GM19238 (cell line): ENCODE data around the gene SOSTDC1.
A peak's percentile ranks its signal among the peaks of the same experiment; 100 is the strongest.

Experiments
- DNase-seq: peaks from one replicate; pipeline ENCODE4 v3.0.0; 2011; ENCODE audit warnings: low spot score; ENCODE audit not compliant: insufficient read length

The SOSTDC1 gene

DNA sequence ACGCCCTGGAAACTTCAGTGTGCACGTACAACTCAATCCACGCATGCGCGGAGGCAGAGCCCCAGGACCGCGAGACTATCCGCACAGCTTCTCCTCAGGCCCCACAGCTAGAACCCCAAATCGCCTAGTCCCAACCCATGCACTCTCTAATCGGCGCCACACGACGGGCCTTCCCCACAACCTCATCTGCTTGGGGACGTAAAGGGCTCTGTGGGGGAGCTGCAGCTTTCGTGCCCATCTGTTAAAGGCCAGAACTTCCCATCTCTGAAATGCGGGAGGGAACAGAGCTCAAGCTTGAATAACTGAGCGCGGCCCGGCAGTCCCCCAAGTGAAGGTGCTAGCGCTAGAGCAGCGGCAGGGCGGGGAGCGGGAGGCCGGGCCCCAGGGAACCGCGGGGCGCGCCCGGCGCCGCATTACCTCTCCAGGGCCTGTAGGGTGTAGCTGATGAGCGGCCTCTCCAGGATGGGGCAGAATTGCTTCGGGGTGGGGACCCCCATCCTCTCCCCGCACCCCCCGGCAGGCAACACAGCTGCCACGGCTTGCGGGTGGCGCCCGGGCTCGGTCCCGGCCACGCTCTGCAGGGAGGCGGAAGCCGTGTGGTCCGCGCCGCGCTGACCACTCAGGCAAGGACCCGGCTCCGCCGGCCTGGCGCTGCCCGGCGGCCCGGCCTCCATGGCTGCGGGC, 44.7 kb downstream of the SOSTDC1 start:
- peak; percentile 42 for DNase-seq

DNA sequence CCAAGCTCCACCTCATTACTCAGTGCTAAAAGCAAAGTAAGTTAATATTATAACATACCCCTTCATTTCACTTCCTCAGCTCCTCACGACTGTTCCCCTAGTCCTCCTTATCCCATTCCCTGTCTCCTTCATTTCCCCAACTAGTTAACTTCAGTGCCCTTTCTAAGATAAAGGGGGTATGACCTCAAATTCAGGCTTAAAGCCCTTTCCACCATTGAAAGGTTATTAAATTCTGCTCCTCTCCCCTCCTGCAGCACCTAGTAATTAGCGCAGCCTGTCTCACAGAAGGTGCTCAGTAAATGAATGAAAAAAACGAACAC, 45.2 kb downstream of the SOSTDC1 start:
- DNase-seq: no peak

DNA sequence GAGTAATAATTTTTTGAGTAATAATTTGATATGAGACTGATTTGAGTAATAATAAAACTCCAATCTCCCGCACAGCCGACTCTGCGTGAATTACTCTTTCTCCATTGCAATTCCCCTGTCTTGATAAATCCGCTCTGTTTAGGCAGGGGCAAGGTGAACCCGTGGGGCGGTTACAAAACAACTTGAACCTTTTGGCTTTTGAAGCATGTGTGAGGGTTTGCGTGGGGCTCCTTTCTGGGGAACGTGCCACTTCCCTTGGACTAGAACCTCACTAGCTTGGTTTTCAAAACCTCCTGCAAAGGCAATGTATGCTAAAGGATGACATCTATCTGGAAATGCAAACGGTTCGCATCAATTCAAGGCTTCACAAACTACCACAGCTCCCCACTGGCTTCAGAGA, 45.7 kb downstream of the SOSTDC1 start:
- DNase-seq: no peak

DNA sequence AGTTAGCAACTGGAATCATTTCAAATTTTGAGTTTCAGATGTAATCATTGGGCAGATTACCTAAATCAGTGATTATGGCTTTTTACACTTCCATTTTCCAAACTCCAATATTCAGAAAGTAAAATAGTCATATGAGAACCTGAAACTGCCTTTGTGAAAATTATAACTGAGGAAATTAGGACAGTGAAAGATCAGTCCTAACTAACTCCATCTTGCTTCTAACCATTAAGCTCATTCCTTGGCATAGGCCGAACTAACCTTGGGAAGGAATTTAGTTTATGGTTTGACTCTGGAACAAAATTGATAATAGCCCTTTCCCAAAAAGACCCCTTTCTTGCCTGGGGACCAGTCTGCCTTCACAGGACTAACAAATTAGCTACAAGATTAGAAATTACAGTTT, 46.4 kb downstream of the SOSTDC1 start:
- no peak for DNase-seq

DNA sequence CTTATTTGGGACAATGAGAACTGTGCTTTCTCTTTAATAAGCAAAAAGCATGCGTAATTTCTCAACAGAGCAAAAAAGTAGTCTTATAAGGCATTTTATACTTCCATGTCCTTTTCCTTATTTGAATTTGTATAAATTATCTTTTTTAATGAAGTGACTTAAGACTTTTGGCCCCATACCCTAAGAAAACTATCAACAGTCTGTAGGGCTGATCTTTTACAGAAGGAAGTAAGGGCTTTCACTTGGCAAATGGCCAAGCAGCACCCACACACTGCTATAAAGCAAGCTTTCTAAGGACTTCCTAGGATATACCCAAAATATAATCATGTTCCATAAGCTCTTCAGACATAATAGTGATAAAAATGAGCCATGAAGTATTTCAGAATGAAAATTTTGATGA, 47.6 kb downstream of the SOSTDC1 start:
- DNase-seq: no peak

DNA sequence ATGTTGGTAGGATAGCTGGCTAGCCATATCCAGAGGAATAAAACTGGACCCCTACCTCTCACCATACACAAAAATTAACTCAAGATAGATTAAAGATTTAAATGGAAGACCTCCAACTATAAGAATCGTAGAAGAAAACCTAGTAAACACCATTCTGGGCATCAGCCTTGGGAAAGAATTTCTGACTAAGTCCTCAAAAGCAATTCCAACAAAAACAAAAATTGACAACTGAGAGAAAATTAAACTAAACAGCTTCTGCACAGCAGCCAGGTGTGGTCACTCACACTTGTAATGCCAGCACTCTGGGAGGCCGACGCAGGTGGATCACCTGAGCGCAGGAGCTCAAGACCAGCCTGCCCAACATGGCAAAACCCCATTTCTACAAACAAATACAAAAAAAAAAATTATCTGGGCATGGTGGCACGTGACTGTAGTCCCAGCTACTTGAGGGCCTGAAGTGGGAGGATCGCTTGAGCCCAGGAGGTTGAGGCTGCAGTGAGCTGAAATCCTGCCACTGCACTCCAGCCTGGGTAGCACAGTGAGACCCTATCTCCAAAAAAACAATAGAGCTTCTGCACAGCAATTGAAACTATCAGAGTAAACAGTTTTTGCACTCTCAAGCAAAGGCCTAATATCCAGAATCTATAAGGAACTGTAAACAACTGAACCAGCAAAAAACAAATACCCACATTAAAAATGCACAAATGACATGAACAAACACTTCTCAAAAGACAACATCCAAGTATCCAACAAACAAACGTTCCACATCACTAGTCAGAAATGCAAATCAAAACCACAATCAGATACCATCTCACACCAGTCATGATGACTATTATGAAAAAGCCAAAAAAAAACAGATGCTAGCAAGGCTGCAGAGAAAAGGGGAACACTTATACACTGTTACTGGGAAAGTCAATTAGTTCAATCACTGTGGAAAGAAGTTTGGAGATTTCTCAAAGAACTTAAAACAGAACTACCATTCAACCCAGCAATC, 49.0 kb downstream of the SOSTDC1 start:
- DNase-seq: no peak

DNA sequence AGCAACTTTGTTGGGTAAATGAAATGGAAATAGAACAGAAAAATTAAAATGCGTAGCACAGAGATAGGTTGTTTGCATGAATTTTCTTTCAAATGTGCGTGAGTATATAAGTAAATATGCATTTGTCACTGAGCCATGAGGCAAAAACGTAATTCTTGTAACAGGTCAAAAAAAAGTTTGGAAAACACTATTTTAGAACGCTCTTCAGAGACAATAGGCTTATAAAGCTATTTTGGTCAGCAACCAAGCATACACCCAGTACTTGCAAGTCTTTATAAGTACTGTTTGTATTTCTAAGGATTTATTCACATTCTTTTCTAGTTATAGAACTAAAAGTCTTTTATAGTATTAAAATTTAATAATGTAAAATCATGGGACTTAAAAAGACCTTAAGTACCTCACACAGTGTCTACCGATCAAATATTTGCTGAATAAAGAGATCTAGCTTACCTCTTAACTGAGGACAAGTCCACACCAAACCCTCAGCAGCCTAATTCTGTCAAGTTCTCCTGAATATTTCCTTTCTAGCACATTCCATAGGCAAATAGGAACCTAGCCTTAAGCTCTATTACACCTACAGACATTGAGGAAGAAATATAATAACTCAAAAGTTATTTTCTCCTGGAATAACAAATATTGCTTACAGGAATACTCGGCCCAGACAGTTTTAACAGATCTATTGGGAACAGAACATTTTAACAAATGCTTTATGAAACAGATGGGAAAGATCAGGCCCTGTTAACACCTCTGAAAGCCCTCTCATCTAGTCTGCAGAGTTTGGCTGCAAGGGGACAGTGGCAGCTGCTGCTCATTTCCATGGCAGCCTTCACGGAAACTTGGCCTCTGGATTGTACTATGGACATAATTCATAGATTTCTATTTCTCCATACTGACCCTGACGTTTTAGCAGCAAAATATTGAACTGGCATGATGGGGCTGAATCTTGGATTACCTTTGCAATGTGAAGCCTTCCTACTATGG, 53.0 kb downstream of the SOSTDC1 start:
- no peak for DNase-seq
